BJ (cell line): Measurements from ENCODE around the gene ALDH1A1. TPM values are rescaled to one million over a fixed set of nuclear protein-coding genes. Genes with fewer than 3 reads are reported as not detected.

ENCODE experiments used
- CTCF ChIA-PET: fragments of 350-600 bp; formaldehyde crosslinking; extraction: SDS; loops from one replicate; lab custom pipeline; 2021; ENCODE audit warnings: antibody characterized with exemption, inconsistent platforms; lab: Yijun Ruan, JAX
- POLR2A ChIA-PET: fragments of 300-600 bp; sonication (Branson Sonifier 250); formaldehyde crosslinking; extraction: SDS; loops from one replicate; lab custom pipeline; 2021; ENCODE audit warnings: antibody characterized with exemption; lab: Charles Lee
- DNase-seq: peaks from one replicate; pipeline ENCODE4 v3.0.0-alpha.2; 2011; ENCODE audit warnings: low read depth
- H3K27me3 ChIP-seq: 2 replicates; pipeline ENCODE4 v1.6.0; 2011; ENCODE audit warnings: low read length; ENCODE audit not compliant: control insufficient read depth, insufficient read depth
- H3K36me3 ChIP-seq: 2 replicates; pipeline ENCODE4 v1.5.1; 2011; ENCODE audit warnings: low read length; ENCODE audit not compliant: control insufficient read depth, insufficient read depth
- H3K4me3 ChIP-seq: 2 replicates; pipeline ENCODE4 v1.5.1; 2011; ENCODE audit warnings: low read depth, mild to moderate bottlenecking, control low read depth, low read length
- CTCF ChIP-seq: IDR thresholded peaks from 2 replicates; pipeline ENCODE4 v1.5.1; 2011; ENCODE audit warnings: low read depth, mild to moderate bottlenecking, control low read depth, inconsistent platforms, low read length, moderate library complexity; ENCODE audit not compliant: insufficient read depth
- polyA plus RNA-seq: library from polyadenylated mRNA; depleted of rRNA; stranded (reverse); fragments of >200 nt; gene quantifications from 2 replicates; pipeline ENCODE4 v1.2.3, GENCODE V29; 2011

Gene ALDH1A1
- polyA plus RNA-seq, 1 experiment = 247 TPM

- ChIA-PET POLR2A (no interaction called here), CTCF (no interaction called here)
- no peak for TF ChIP-seq CTCF
- no peak overlapping the region for H3K4me3 ChIP-seq
- H3K27me3 ChIP-seq = no peaks in the 10 kb centered on the region
- H3K36me3 ChIP-seq = no peaks in the 10 kb centered on the region
- DNase-seq = no peak
These were observed 61.8 kb downstream of the ALDH1A1 start for GRCh38 chr9:72891043-72891442.

- no peaks in the 10 kb centered on the region for H3K27me3 ChIP-seq
- ChIA-PET POLR2A (interaction anchor here (0.6 kb wide), 1 partner anchor 25 kb away, joined by 3 read pairs; no protein-coding TSS in a partner anchor), CTCF (interaction anchor here (1.3 kb wide), 1 partner anchor 134 kb away, joined by 3 read pairs; no protein-coding TSS in a partner anchor)
- no peak overlapping the region for H3K4me3 ChIP-seq
- no peak for TF ChIP-seq CTCF
- DNase-seq = no peak
- H3K36me3 ChIP-seq = no peaks in the 10 kb centered on the region
These were observed 63.9 kb downstream of the ALDH1A1 start for GRCh38 chr9:72888943-72889342.

GRCh38 chr9:72888067-72888466 is 64.8 kb downstream of the ALDH1A1 start:
- POLR2A ChIA-PET = no interaction called here
- no peak for TF ChIP-seq CTCF

GRCh38 chr9:72886386-72886785 is 66.5 kb downstream of the ALDH1A1 start:
- Histone ChIP-seq H3K36me3 (no peaks in the 10 kb centered on the region), H3K4me3 (no peak overlapping the region), H3K27me3 (no peaks in the 10 kb centered on the region)
- DNase-seq = no peak
- no peak for TF ChIP-seq CTCF
- ChIA-PET CTCF (no interaction called here), POLR2A (no interaction called here)

More at GRCh38 chr9:72888067-72888466, 64.8 kb downstream of the ALDH1A1 start:
- Histone ChIP-seq H3K27me3 (no peaks in the 10 kb centered on the region), H3K36me3 (no peaks in the 10 kb centered on the region), H3K4me3 (no peak overlapping the region)
- no peak for DNase-seq
- CTCF ChIA-PET = no interaction called here

- ChIA-PET CTCF (interaction anchor here (0.8 to 1.2 kb wide), 2 partner anchors 15 to 138 kb away, joined by 4 read pairs; no protein-coding TSS in a partner anchor), POLR2A (no interaction called here)
- H3K27me3 ChIP-seq = no peaks in the 10 kb centered on the region
- DNase-seq = no peak
- TF ChIP-seq CTCF = no peak
- H3K36me3 ChIP-seq = no peaks in the 10 kb centered on the region
- H3K4me3 ChIP-seq = no peak overlapping the region
These were observed 68.3 kb downstream of the ALDH1A1 start for GRCh38 chr9:72884508-72884907.
